GM12891 (cell line): ENCODE results near the gene SST.

Source experiments
- POLR2A ChIP-seq: IDR thresholded peaks from 2 replicates; pipeline ENCODE4 v1.6.1; 2011; ENCODE audit warnings: low read depth, low read length, control low read depth
- POLR2AphosphoS5 ChIP-seq: IDR thresholded peaks from 2 replicates; pipeline ENCODE4 v1.6.1; 2011; ENCODE audit warnings: low read depth, low read length, control low read depth
- TAF1 ChIP-seq: IDR thresholded peaks from 2 replicates; pipeline ENCODE4 v1.6.1; 2011; ENCODE audit warnings: low read depth, low read length, control low read depth

- TF ChIP-seq POLR2A: no peak
- TF ChIP-seq TAF1: no peak
- no peak for TF ChIP-seq POLR2AphosphoS5
Observed at GRCh38 chr3:187694801-187695200, 24.6 kb upstream of the SST start.
